Liver (tissue), 3 donors: ENCODE measurements around the gene FCGR1A.
"Not testable (repeated sequence)": the region's sequence is repeated elsewhere in the genome, so short reads cannot be mapped to it uniquely, and the experiment has no call there.

Source experiments
- FOXA2 ChIP-seq: IDR thresholded peaks from 2 replicates; pipeline ENCODE4 v1.6.1; 2016; ENCODE audit warnings: antibody characterized with exemption
- HNF4G ChIP-seq: IDR thresholded peaks from 2 replicates; pipeline ENCODE4 v1.6.1; 2016; ENCODE audit warnings: antibody characterized with exemption
- SP1 ChIP-seq: IDR thresholded peaks from 2 replicates; pipeline ENCODE4 v1.6.1; 2018; ENCODE audit warnings: antibody characterized with exemption, mild to moderate bottlenecking
- TF ChIP-seq, protein P1 (sequence below): fragments of 150-350 bp; IDR thresholded peaks from 2 replicates; pipeline ENCODE4 v1.5.1; 2017; ENCODE audit warnings: improper control_type of control experiment, low read depth, low read length; ENCODE audit not compliant: missing input control
- donor health status: healthy.
- donor health status: healthy.

- not testable (repeated sequence) for TF ChIP-seq SP1, FOXA2, HNF4G
- TF ChIP-seq, protein P1, sequence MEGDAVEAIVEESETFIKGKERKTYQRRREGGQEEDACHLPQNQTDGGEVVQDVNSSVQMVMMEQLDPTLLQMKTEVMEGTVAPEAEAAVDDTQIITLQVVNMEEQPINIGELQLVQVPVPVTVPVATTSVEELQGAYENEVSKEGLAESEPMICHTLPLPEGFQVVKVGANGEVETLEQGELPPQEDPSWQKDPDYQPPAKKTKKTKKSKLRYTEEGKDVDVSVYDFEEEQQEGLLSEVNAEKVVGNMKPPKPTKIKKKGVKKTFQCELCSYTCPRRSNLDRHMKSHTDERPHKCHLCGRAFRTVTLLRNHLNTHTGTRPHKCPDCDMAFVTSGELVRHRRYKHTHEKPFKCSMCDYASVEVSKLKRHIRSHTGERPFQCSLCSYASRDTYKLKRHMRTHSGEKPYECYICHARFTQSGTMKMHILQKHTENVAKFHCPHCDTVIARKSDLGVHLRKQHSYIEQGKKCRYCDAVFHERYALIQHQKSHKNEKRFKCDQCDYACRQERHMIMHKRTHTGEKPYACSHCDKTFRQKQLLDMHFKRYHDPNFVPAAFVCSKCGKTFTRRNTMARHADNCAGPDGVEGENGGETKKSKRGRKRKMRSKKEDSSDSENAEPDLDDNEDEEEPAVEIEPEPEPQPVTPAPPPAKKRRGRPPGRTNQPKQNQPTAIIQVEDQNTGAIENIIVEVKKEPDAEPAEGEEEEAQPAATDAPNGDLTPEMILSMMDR: not testable (repeated sequence)
Measured at GRCh38 chr1:149811514-149811889, 29.0 kb downstream of the FCGR1A start.
